A673 (cell line): Measurements from ENCODE around the gene PCOLCE2. TPM values are rescaled to one million over a fixed set of nuclear protein-coding genes. Genes with fewer than 3 reads are reported as not detected.

Experiments
- BruUV-seq: library from RNA; stranded (reverse); fragments of 400-500 nt; replicated peaks from 2 replicates; lab custom pipeline; 2021; lab: Mats Ljungman, UMichigan
- CTCF ChIA-PET: fragments of 300-600 bp; sonication (Branson Sonifier 250); formaldehyde crosslinking; loops from one replicate; lab custom pipeline; 2022; ENCODE audit warnings: antibody characterized with exemption; lab: Charles Lee
- POLR2A ChIA-PET: fragments of 300-600 bp; sonication (Branson Sonifier 250); formaldehyde crosslinking; loops from one replicate; lab custom pipeline; 2022; ENCODE audit warnings: antibody characterized with exemption; ENCODE audit not compliant: low non-redundant PET; lab: Charles Lee
- DNase-seq: peaks from one replicate; pipeline ENCODE4 v3.0.0-alpha.2; 2015; ENCODE audit warnings: low spot score
- H3K27ac ChIP-seq: fragments of 200-600 bp; sonication (generic); 2 replicates; pipeline ENCODE4 v1.5.1; 2016; ENCODE audit warnings: mixed run types, low read depth, mild to moderate bottlenecking, mixed read lengths, antibody characterized with exemption, low read length; ENCODE audit not compliant: poor library complexity, severe bottlenecking
- H3K27me3 ChIP-seq: fragments of 200-600 bp; sonication (generic); replicated peaks from 2 replicates; pipeline ENCODE4 v1.6.1; 2017; ENCODE audit warnings: mixed run types, low read depth, mild to moderate bottlenecking, mixed read lengths, antibody characterized with exemption, low read length; ENCODE audit not compliant: insufficient read depth, poor library complexity
- H3K36me3 ChIP-seq: fragments of 200-600 bp; sonication (generic); 2 replicates; pipeline ENCODE4 v1.6.1; 2016; ENCODE audit warnings: mixed run types, mild to moderate bottlenecking, mixed read lengths, antibody characterized with exemption, low read length; ENCODE audit not compliant: insufficient read depth, poor library complexity, severe bottlenecking
- H3K4me1 ChIP-seq: fragments of 200-600 bp; sonication (generic); 2 replicates; pipeline ENCODE4 v1.6.1; 2017; ENCODE audit warnings: mixed run types, mild to moderate bottlenecking, mixed read lengths, antibody characterized with exemption, low read length; ENCODE audit not compliant: insufficient read depth, poor library complexity, severe bottlenecking
- H3K4me3 ChIP-seq: fragments of 200-600 bp; sonication (generic); 2 replicates; pipeline ENCODE4 v1.5.1; 2016; ENCODE audit warnings: low read depth, mixed run types, mild to moderate bottlenecking, mixed read lengths, low read length; ENCODE audit not compliant: poor library complexity, severe bottlenecking
- H3K9me3 ChIP-seq: fragments of 200-600 bp; sonication (generic); 2 replicates; pipeline ENCODE4 v1.6.1; 2016; ENCODE audit warnings: mixed run types, low read depth, mild to moderate bottlenecking, mixed read lengths, antibody characterized with exemption, low read length; ENCODE audit not compliant: poor library complexity, severe bottlenecking
- CTCF ChIP-seq: fragments of 300-800, 200-600 bp; sonication (generic); conservative IDR thresholded peaks from 2 replicates; pipeline ENCODE4 v1.5.1; 2017; ENCODE audit warnings: low read depth, mild to moderate bottlenecking, antibody characterized with exemption, low read length, moderate library complexity, mixed read lengths
- EZH2 ChIP-seq: fragments of 200-600 bp; sonication (generic); IDR thresholded peaks from 2 replicates; pipeline ENCODE4 v1.6.1; 2017; ENCODE audit warnings: borderline replicate concordance, low read depth, mild to moderate bottlenecking, mixed read lengths, antibody characterized with exemption, low read length; ENCODE audit not compliant: poor library complexity, severe bottlenecking
- intact Hi-C: fragments of 100-400 bp; cut with micrococcal nuclease; formaldehyde crosslinking; loops from one replicate; pipeline ENCODE4 v1.10.0; 2022; ENCODE audit not compliant: unreplicated experiment
- total RNA-seq: library from RNA; stranded (reverse); gene quantifications from 2 replicates; pipeline ENCODE4 v1.2.3, GENCODE V29; 2021

The PCOLCE2 gene
- total RNA-seq, 1 experiment from 2014 or later = 6.4 TPM

- Histone ChIP-seq H3K27me3 (no peaks in the 10 kb centered on the region), H3K4me3 (no peak overlapping the region), H3K4me1 (no peaks in the 10 kb centered on the region), H3K27ac (no peak overlapping the region), H3K36me3 (no peaks in the 10 kb centered on the region), H3K9me3 (no peaks in the 10 kb centered on the region)
- TF ChIP-seq EZH2 = no peak
- no peak for TF ChIP-seq CTCF
- ChIA-PET CTCF (no interaction called here), POLR2A (no interaction called here)
- DNase-seq = no peak
- intact Hi-C loops = no loop called here
- no TSS peak for BruUV-seq
Measured at GRCh38 chr3:142881445-142882224, 7.2 kb downstream of the PCOLCE2 start.

GRCh38 chr3:142878649-142879300 is 10.1 kb downstream of the PCOLCE2 start:
- TF ChIP-seq EZH2 (no peak), CTCF (no peak)
- intact Hi-C loops = no loop called here
- no peaks in the 10 kb centered on the region for H3K9me3 ChIP-seq
- no peak overlapping the region for H3K27ac ChIP-seq
- DNase-seq = no peak
- no peak overlapping the region for H3K4me3 ChIP-seq
- no peaks in the 10 kb centered on the region for H3K36me3 ChIP-seq
- CTCF ChIA-PET = no interaction called here
- BruUV-seq = no TSS peak
- H3K27me3 ChIP-seq = no peaks in the 10 kb centered on the region
- H3K4me1 ChIP-seq = no peaks in the 10 kb centered on the region
- POLR2A ChIA-PET = no interaction called here

GRCh38 chr3:142876417-142876816 is 12.5 kb downstream of the PCOLCE2 start:
- ChIA-PET POLR2A (no interaction called here), CTCF (no interaction called here)
- Histone ChIP-seq H3K36me3 (no peaks in the 10 kb centered on the region), H3K9me3 (no peaks in the 10 kb centered on the region), H3K27ac (no peak overlapping the region), H3K4me3 (no peak overlapping the region), H3K27me3 (no peaks in the 10 kb centered on the region), H3K4me1 (no peaks in the 10 kb centered on the region)
- DNase-seq = no peak
- TF ChIP-seq CTCF (no peak), EZH2 (no peak)
- intact Hi-C loops = no loop called here
- BruUV-seq = no TSS peak
